ENCODE data around the gene CELF2. TPM values are rescaled to one million over a fixed set of nuclear protein-coding genes. Genes with fewer than 3 reads are reported as not detected.

Gene CELF2
- total and polyA plus RNA-seq, 2 experiments from 2014 or later: 16.6 to 26.9 TPM

DNA sequence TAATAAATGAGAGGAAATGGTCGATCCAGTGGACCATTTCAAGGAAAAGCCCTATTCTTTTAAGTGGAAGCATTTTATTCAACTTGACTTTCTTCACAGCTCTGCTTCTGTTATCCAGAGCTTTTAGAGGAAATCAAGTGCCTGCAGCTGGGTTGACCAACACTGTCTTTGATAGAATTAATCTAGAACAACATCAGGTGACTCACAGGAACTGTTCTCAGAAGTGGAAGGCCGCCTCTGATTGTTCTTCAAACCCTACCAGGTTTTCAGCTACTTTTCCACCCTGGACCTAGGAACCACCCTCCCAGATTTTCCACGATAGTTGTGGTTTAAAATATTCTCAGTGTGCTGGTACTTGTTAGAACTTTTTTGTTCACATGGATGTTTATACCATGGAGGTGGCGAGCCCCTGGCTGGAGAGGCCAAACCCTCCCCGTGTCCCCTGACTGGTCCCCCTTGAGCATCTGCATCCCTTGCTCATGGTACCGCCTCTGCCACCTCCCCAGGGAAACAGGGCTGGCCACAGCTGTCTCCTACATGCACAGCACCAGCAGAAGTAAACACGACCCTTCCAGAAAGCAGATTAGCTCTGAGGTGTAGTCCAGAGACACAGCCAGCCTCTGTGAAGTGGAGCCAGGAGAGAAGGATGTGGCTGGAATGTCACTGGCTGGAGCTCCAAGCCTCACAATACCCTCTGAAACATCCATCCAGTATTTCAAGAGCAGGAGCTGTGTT, 300.4 kb downstream of the CELF2 start:
- Histone ChIP-seq H3K4me2 (no peak overlapping the region), H3K36me3 (replicated peaks; ENCODE audit: insufficient read depth, low read depth) (no peaks in the 10 kb centered on the region)
- 90% methylated on average over 7 of the region's 7 CpGs for WGBS (ENCODE audit: low lambda C conversion rate, missing lambda C conversion rate)

DNA sequence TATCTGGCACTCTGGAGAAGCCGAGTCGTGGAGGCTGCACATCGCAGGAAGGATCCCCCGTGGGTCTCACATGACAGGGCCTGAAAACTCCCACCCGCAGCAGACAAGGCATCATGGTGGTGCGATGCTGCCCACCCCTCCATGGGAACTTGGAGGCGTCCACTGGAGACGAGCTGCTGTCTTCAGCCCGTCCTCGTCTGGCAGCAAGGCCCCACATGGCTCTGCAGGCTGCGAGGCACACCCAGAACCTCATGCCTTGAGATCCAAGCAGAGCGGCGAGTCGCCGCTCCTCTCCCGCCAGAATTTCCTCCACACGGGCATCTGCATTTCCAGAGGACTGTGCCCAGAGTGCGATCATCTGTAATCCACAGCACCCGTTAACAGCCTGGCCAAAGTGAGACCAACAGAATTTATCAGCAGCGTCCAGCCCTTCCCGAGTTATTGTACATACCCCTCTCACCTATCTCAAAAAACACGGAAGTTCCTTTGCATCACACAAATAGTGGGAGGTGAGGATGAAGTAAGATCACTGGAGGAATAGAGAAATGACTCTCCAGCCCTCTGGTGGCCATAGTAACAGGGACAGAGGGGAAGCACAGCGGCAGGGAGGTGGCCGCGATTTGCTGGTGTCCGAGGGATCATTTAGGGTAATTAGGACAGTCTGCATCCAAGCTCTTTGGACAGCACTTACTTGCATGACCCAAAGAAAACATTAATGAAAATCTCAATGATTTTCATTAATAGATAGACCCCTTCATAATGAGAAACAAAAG, 301.3 kb downstream of the CELF2 start:
- TF ChIP-seq EZH2phosphoT487 (IDR thresholded peaks at IDR 0.05; ENCODE audit: low read depth, severe bottlenecking, unreplicated experiment) (no peak), EZH2 (IDR thresholded peaks at IDR 0.05; ENCODE audit: borderline replicate concordance) (no peak)
- TF ChIP-seq, protein P1, sequence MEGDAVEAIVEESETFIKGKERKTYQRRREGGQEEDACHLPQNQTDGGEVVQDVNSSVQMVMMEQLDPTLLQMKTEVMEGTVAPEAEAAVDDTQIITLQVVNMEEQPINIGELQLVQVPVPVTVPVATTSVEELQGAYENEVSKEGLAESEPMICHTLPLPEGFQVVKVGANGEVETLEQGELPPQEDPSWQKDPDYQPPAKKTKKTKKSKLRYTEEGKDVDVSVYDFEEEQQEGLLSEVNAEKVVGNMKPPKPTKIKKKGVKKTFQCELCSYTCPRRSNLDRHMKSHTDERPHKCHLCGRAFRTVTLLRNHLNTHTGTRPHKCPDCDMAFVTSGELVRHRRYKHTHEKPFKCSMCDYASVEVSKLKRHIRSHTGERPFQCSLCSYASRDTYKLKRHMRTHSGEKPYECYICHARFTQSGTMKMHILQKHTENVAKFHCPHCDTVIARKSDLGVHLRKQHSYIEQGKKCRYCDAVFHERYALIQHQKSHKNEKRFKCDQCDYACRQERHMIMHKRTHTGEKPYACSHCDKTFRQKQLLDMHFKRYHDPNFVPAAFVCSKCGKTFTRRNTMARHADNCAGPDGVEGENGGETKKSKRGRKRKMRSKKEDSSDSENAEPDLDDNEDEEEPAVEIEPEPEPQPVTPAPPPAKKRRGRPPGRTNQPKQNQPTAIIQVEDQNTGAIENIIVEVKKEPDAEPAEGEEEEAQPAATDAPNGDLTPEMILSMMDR (IDR thresholded peaks at IDR 0.05; ENCODE audit: poor library complexity): no peak
- Histone ChIP-seq H3K4me2 (no peak overlapping the region), H3K36me3 (replicated peaks; ENCODE audit: insufficient read depth, low read depth) (no peaks in the 10 kb centered on the region), H3K4me3 (no peak overlapping the region), H3K27ac (no peak overlapping the region), H4K20me1 (ENCODE audit: insufficient read depth, poor library complexity, severe bottlenecking) (no peaks in the 10 kb centered on the region), H3K9me3 (ENCODE audit: low read depth) (no peaks in the 10 kb centered on the region), H2AFZ (no peak overlapping the region), H3K79me2 (no peaks in the 10 kb centered on the region), H3K4me1 (ENCODE audit: insufficient read depth) (no peaks in the 10 kb centered on the region), H3K27me3 (no peaks in the 10 kb centered on the region), H3K9me2 (replicated peaks; ENCODE audit: insufficient read depth) (no peaks in the 10 kb centered on the region)
- 95% methylated on average over 26 of the region's 26 CpGs for WGBS (ENCODE audit: low lambda C conversion rate, missing lambda C conversion rate)
- DNase-seq (ENCODE audit: low spot score): no peak

More for the DNA sequence above, 300.4 kb downstream of the CELF2 start:
- TF ChIP-seq, protein P1 (IDR thresholded peaks at IDR 0.05; ENCODE audit: poor library complexity): no peak
- TF ChIP-seq EZH2phosphoT487 (IDR thresholded peaks at IDR 0.05; ENCODE audit: low read depth, severe bottlenecking, unreplicated experiment): no peak
- TF ChIP-seq EZH2 (IDR thresholded peaks at IDR 0.05; ENCODE audit: borderline replicate concordance): no peak
- H3K27me3 ChIP-seq: no peaks in the 10 kb centered on the region
- H4K20me1 ChIP-seq (ENCODE audit: insufficient read depth, poor library complexity, severe bottlenecking): no peaks in the 10 kb centered on the region
- no peaks in the 10 kb centered on the region for H3K79me2 ChIP-seq
- H3K4me1 ChIP-seq (ENCODE audit: insufficient read depth): no peaks in the 10 kb centered on the region
- H3K4me3 ChIP-seq: no peak overlapping the region
- H3K9me2 ChIP-seq (replicated peaks; ENCODE audit: insufficient read depth): no peaks in the 10 kb centered on the region
- H3K9me3 ChIP-seq (ENCODE audit: low read depth): no peaks in the 10 kb centered on the region
- H2AFZ ChIP-seq: no peak overlapping the region
- no peak overlapping the region for H3K27ac ChIP-seq
- no peak for DNase-seq (ENCODE audit: low spot score)

DNA sequence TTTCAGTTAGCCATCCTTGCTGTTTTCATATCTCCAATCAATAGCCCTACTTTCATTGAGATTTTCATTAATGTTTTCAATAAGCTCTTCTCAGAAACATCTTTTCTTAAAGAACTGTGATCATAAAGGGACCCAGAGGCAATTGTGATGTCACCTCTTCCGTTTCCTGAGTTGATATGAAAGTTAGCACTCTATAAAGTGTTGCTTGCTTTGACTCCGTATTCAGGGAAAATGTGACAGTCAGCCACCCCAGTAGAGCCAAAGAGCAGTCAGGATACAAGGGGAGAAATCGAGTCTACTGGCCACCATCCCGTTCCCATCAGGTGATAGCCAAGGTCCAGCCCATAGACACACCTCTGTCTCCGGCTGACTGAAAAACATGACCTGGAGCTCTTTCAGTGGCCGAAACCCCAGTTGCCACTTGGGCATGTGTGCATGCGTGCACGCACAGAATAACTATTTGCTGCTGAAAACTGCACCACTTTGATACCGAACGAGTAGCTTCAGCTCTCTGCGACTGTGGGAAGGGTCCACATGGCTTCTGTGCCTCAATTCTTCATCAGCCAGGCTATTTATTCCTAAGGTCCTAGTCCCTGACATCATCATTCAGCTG, 302.4 kb downstream of the CELF2 start:
- H3K36me3 ChIP-seq (replicated peaks; ENCODE audit: insufficient read depth, low read depth): no peaks in the 10 kb centered on the region
- H3K4me2 ChIP-seq: no peak overlapping the region
- TF ChIP-seq EZH2phosphoT487 (IDR thresholded peaks at IDR 0.05; ENCODE audit: low read depth, severe bottlenecking, unreplicated experiment) (no peak), EZH2 (IDR thresholded peaks at IDR 0.05; ENCODE audit: borderline replicate concordance) (no peak)
- TF ChIP-seq, protein P1 (IDR thresholded peaks at IDR 0.05; ENCODE audit: poor library complexity): no peak
- no peaks in the 10 kb centered on the region for H3K79me2 ChIP-seq
- no peaks in the 10 kb centered on the region for H3K4me1 ChIP-seq (ENCODE audit: insufficient read depth)
- no peaks in the 10 kb centered on the region for H3K27me3 ChIP-seq
- H3K27ac ChIP-seq: no peak overlapping the region
- H2AFZ ChIP-seq: no peak overlapping the region
- no peaks in the 10 kb centered on the region for H3K9me2 ChIP-seq (replicated peaks; ENCODE audit: insufficient read depth)
- H3K9me3 ChIP-seq (ENCODE audit: low read depth): no peaks in the 10 kb centered on the region
- no peak for DNase-seq (ENCODE audit: low spot score)
- H3K4me3 ChIP-seq: no peak overlapping the region
- no peaks in the 10 kb centered on the region for H4K20me1 ChIP-seq (ENCODE audit: insufficient read depth, poor library complexity, severe bottlenecking)
- 89% methylated on average over 11 of the region's 11 CpGs for WGBS (ENCODE audit: low lambda C conversion rate, missing lambda C conversion rate)

Measured in hepatocyte (in vitro differentiated cells).